Mammary microvascular endothelial cell (primary cell): ENCODE measurements around the gene SLFN11. TPM values are rescaled to one million over a fixed set of nuclear protein-coding genes. Genes with fewer than 3 reads are reported as not detected.

Experiments
- total RNA-seq: library from RNA; depleted of rRNA; stranded (reverse); fragments of >200 nt; gene quantifications from 2 replicates; pipeline ENCODE4 v1.2.3, GENCODE V29; 2015

Gene SLFN11
- 74.9 and 82.3 TPM in 2 replicates for total RNA-seq

GRCh38 chr17:35373534-35373983 is at the start of gene SLFN11:
TSS of gene SLFN11 (minus strand) at chr17:35373621. CDS start at chr17:35363807, 9,814 bp downstream.

Other genes with a start within 250 kb of the SLFN11 start
- gene NLE1, start 231.3 kb downstream of the SLFN11 start, total RNA-seq, result 17.6 and 22.4 TPM in 2 replicates
- not detected in 2 replicates for gene UNC45B, start 225.8 kb downstream of the SLFN11 start, total RNA-seq
- gene SLC35G3, start 179.2 kb downstream of the SLFN11 start, total RNA-seq, result not detected in 2 replicates
- gene SLFN5, start 130.5 kb downstream of the SLFN11 start, total RNA-seq, result 21.4 and 22.6 TPM in 2 replicates
- 29.4 and 38.2 TPM in 2 replicates for gene SLFN12, start 58.9 kb upstream of the SLFN11 start, total RNA-seq
- gene SLFN13, start 75.1 kb upstream of the SLFN11 start, total RNA-seq, result 3.6 and 6.2 TPM in 2 replicates
- under 0.01 TPM in 1 of 2 replicates, not detected in the other for gene SLFN12L, start 164.1 kb upstream of the SLFN11 start, total RNA-seq
- gene SLFN14, start 187.2 kb upstream of the SLFN11 start, total RNA-seq, result not detected in 2 replicates
- 4.0 and 5.8 TPM in 2 replicates for gene PEX12, start 204.9 kb upstream of the SLFN11 start, total RNA-seq
- 92.9 and 105 TPM in 2 replicates for gene AP2B1, start 213.7 kb upstream of the SLFN11 start, total RNA-seq